Coronary artery (tissue), 2 donors: ENCODE measurements around the gene TEKT2.

Experiments used
- DNase-seq: peaks from one replicate; pipeline ENCODE4 v3.0.0-alpha.2; 2017; ENCODE audit warnings: low spot score
- H3K27ac ChIP-seq, 2 donors: fragments of 200-600 bp; sonication (generic); one replicate each; pipeline ENCODE4 v1.5.1; 2016 to 2019
- H3K4me3 ChIP-seq: fragments of 200-600 bp; sonication (generic); 2 replicates; pipeline ENCODE4 v1.5.1; 2016; ENCODE audit warnings: mild to moderate bottlenecking, moderate library complexity
- TF ChIP-seq, protein P1 (sequence below): fragments of 200-600 bp; sonication (generic); IDR thresholded peaks from one replicate; pipeline ENCODE4 v1.5.1; 2019; ENCODE audit warnings: antibody characterized with exemption

Gene TEKT2

GRCh38 chr1:36062315-36062714 is 21.6 kb upstream of the TEKT2 start:
- Histone ChIP-seq H3K4me3 (no peak overlapping the region), H3K27ac (no peak overlapping the region)
- TF ChIP-seq, protein P1, sequence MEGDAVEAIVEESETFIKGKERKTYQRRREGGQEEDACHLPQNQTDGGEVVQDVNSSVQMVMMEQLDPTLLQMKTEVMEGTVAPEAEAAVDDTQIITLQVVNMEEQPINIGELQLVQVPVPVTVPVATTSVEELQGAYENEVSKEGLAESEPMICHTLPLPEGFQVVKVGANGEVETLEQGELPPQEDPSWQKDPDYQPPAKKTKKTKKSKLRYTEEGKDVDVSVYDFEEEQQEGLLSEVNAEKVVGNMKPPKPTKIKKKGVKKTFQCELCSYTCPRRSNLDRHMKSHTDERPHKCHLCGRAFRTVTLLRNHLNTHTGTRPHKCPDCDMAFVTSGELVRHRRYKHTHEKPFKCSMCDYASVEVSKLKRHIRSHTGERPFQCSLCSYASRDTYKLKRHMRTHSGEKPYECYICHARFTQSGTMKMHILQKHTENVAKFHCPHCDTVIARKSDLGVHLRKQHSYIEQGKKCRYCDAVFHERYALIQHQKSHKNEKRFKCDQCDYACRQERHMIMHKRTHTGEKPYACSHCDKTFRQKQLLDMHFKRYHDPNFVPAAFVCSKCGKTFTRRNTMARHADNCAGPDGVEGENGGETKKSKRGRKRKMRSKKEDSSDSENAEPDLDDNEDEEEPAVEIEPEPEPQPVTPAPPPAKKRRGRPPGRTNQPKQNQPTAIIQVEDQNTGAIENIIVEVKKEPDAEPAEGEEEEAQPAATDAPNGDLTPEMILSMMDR, result no peak
- no peak for DNase-seq

- no peak for DNase-seq
- no peak overlapping the region for H3K27ac ChIP-seq
- no peak overlapping the region for H3K4me3 ChIP-seq
- TF ChIP-seq, protein P1, result no peak
These were observed 16.0 kb upstream of the TEKT2 start for GRCh38 chr1:36067871-36068270.

DNA sequence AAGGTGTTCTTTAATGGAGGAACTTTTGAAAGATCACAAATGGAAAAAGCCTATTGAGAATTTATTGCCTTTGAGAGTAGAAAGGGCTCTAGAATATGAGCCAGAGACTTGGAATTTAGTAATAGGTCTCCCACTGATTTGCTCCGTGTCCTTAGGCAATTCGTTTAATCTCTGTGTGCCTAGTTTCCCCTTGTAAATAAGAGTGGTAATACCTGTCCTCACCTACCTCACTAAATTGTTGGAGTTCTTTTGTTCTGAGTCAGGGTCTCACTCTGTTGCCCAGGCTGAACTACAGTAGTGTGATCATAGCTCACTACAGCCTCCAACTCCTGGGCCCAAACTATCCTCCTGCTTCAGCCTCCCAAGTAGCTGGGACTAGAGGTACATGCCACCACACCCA is 15.0 kb upstream of the TEKT2 start:
- DNase-seq, result no peak
- TF ChIP-seq, protein P1, result no peak
- no peak overlapping the region for H3K27ac ChIP-seq
- no peak overlapping the region for H3K4me3 ChIP-seq

DNA sequence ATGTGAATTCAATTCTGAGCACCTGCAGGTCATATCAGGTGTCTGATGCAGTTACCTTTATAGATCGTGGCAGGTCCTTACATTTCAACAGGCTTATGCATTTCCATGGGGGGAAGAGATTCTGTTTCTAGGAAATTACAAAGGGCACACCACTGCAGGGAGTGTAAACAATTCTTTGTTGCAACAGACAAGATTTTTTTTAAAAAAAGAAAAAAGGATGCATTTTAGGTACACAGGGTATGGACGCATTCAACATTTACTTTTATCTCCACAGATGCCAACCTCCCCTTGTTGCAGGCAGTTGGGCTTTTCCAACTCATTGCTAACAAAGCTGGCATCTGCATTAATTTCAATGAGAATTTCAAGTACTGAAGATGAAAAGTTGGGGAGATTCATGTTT is 13.5 kb upstream of the TEKT2 start:
- H3K27ac ChIP-seq, result no peak overlapping the region
- TF ChIP-seq, protein P1, result no peak
- H3K4me3 ChIP-seq, result no peak overlapping the region
- DNase-seq, result no peak

DNA sequence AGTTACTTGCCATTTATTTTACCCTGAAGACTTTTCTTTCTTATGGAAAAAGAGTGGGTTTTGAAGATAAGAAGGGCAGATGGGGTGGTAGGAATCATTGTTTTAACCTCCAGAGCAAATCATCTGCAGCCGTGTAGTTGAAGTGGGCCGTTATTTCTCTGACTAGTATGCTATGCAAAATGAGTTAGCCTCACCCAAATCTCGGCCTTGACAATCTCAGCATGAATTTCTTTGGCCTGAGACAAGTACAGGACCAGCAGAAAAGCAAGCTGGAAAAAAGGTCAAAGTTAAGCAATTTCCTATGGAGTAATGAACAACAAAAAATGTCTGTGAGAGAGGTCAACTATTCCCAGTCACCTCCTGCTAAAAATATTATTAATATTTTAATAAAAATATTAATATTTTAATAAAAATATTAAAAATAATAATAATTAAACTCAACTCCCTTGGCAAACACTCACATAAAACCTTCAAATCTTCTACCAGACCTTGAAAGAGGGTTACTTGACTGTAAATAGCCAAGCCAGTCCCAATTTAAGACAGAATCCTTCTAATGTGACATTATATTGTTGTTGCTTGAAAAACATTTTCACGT is 6.8 kb upstream of the TEKT2 start:
- TF ChIP-seq, protein P1, result no peak
- H3K4me3 ChIP-seq, result no peak overlapping the region

GRCh38 chr1:36080236-36080635 is 3.7 kb upstream of the TEKT2 start:
- no peak overlapping the region for H3K4me3 ChIP-seq
- no peak for DNase-seq
- H3K27ac ChIP-seq, result no peak overlapping the region
- TF ChIP-seq, protein P1, result no peak

More for the DNA sequence above, 6.8 kb upstream of the TEKT2 start:
- no peak overlapping the region for H3K27ac ChIP-seq
- DNase-seq, result no peak

DNA sequence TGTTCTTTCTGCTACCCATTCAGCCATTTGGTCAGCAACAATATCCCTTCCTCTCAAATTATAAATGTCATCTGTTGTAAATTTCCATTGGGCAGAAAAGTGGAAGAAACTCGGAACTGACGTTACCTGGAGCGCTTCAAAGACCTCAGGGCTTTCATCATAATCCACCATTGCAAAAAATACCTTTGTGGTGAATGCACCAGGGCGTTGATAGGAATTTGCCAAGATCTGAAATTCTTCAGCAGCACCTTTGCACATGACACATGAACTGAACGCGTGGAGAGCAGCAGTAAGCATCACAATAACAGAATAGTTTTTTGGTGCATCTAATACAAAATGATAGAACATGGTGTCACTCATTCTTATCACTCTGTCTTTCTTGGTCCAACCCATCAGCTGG is 3.1 kb upstream of the TEKT2 start:
- TF ChIP-seq, protein P1, result no peak
- Histone ChIP-seq H3K27ac (no peak overlapping the region), H3K4me3 (no peak overlapping the region)
- no peak for DNase-seq
